ENCODE data around the gene UCKL1. TPM values are rescaled to one million over a fixed set of nuclear protein-coding genes. Genes with fewer than 3 reads are reported as not detected.

Gene UCKL1
- total and polyA plus RNA-seq, 3 donors from 2014 or later: 35.0 to 78.0 (median 72.6) TPM

DNA sequence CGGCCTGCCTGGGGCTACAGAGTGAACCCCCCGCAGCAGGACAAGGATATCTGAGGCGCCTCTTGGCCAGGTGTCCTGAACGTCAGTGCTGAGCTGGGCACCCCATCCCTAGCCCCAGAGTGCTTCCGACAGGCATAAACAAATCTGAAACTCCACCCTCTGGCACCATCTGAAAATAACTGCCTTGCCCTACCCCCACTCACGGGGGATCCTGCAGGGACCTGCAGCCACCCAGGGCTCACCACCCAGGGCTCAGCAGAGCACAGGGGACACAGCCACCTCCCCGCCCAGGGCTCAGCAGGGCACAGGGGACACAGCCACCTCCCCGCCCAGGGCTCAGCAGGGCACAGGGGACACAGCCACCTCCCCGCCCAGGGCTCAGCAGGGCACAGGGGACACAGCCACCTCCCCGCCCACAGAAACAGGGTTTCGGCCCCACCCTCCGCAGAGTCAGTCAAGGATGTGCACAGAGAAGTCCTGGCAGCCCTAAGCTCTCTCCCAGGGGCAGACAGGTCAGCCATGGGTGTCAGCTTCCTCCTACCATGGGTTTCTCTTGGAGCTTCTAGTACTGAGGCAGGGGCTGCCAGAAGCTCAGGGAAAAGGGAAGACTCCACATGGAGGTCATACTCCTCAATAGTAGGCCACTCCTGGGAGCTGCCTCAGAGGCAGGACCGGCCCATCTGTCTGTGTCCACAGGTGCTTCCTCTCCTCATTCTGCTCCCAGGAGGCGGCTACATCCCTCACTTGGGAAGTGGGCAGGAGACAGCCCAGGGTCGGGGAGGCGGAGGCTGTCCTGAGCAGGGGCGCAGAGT is 4.6 kb downstream of the UCKL1 start:
- WGBS, 2 donors: 57 to 76% methylated on average over 4 to 14 of the region's 17 CpGs
- Histone ChIP-seq H3K4me1 (peaks cover 80% of the 10 kb centered on the region), H3K4me3 (no peak overlapping the region), H3K27ac (peak overlapping the region; percentile 87 to 93), H3K9me3 (no peaks in the 10 kb centered on the region), H3K36me3 (ENCODE audit: low read depth, missing control alignments) (no peaks in the 10 kb centered on the region), H3K27me3 (no peaks in the 10 kb centered on the region)
- no peak for DNase-seq
- TF ChIP-seq POLR2A (IDR thresholded peaks at IDR 0.05) (no peak), CTCF (IDR thresholded peaks at IDR 0.05) (no peak)
- intact Hi-C loops (cut with DNase I; ENCODE audit: low total_unique reads): no loop called here

DNA sequence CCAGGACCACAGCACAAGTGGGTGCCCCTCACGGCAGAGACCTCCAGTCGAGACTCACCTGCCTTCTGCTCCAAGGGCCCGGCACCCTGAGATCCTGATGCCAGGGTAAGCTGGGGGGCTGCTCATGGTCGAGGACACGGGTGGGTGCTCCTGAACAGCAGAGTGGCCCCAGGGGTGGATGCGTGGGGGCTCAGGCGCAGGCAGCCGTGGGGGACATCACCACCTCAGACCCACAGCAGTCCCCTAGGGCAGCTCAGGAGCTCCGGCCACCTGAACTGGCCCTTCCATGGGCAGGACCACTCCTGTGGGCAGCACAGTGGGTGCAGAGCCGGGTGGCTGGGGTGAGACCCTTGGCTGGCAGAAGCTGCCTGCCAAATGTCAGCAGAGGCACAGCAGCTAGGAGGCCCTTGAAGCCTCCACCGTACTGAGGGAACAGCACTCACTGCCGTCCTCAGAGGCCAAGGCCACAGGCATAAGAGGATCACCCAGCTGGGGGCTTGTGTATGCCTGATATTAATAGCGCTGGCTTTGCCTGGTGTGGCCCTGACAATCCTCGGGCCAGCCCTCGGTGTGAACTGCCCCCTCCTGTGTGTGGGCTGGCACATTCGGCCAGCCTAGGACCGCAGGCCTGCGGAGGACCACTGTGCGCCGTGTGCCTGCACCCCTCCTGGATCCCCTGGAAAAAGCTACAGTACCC is 5.4 kb downstream of the UCKL1 start:
- 29 to 43% methylated on average over 4 to 20 of the region's 20 CpGs for WGBS, 2 donors
- intact Hi-C loops (cut with DNase I; ENCODE audit: low total_unique reads): no loop called here
- H3K27me3 ChIP-seq: no peaks in the 10 kb centered on the region
- peaks cover 80% of the 10 kb centered on the region for H3K4me1 ChIP-seq
- peak; percentile 57 for DNase-seq
- H3K4me3 ChIP-seq: no peak overlapping the region
- H3K36me3 ChIP-seq (ENCODE audit: low read depth, missing control alignments): no peaks in the 10 kb centered on the region
- peak overlapping the region; percentile 87 to 93 for H3K27ac ChIP-seq
- H3K9me3 ChIP-seq: no peaks in the 10 kb centered on the region
- no peak for TF ChIP-seq CTCF (IDR thresholded peaks at IDR 0.05)
- TF ChIP-seq POLR2A (IDR thresholded peaks at IDR 0.05): no peak

- Histone ChIP-seq H3K36me3 (ENCODE audit: low read depth, missing control alignments) (no peaks in the 10 kb centered on the region), H3K9me3 (no peaks in the 10 kb centered on the region), H3K4me1 (peaks cover 60% of the 10 kb centered on the region), H3K27ac (peak overlapping the region; percentile 37 to 93), H3K27me3 (no peaks in the 10 kb centered on the region), H3K4me3 (no peak overlapping the region)
- TF ChIP-seq CTCF (IDR thresholded peaks at IDR 0.05) (no peak), POLR2A (IDR thresholded peaks at IDR 0.05) (no peak)
- DNase-seq: no peak
- intact Hi-C loops (cut with DNase I; ENCODE audit: low total_unique reads): no loop called here
- 37 to 42% methylated on average over 16 to 26 of the region's 27 CpGs for WGBS, 2 donors
Observed at GRCh38 chr20:63947638-63948456, 8.4 kb downstream of the UCKL1 start.

- TF ChIP-seq CTCF (IDR thresholded peaks at IDR 0.05): no peak
- TF ChIP-seq POLR2A (IDR thresholded peaks at IDR 0.05): no peak
- no peaks in the 10 kb centered on the region for H3K36me3 ChIP-seq (ENCODE audit: low read depth, missing control alignments)
- intact Hi-C loops (cut with DNase I; ENCODE audit: low total_unique reads): no loop called here
- H3K27me3 ChIP-seq: no peaks in the 10 kb centered on the region
- no peaks in the 10 kb centered on the region for H3K9me3 ChIP-seq
- peak overlapping the region in 1 of 2 donors; percentile 11 for H3K27ac ChIP-seq
- H3K4me3 ChIP-seq: no peak overlapping the region
- no peak for DNase-seq
- 71 to 79% methylated on average over 13 to 15 of the region's 15 CpGs for WGBS, 2 donors
- peaks cover 54% of the 10 kb centered on the region for H3K4me1 ChIP-seq
Observed at GRCh38 chr20:63946986-63947637, 9.1 kb downstream of the UCKL1 start.
